Fibroblast of lung (primary cell): Measurements from ENCODE around the gene DPYSL3.

ENCODE experiments used
- EZH2 ChIP-seq: IDR thresholded peaks from 2 replicates; pipeline ENCODE4 v1.5.1; 2012; ENCODE audit warnings: low read length, control low read depth, mild to moderate bottlenecking; ENCODE audit errors: missing control alignments
- TF ChIP-seq, protein P1 (sequence below), 2 donors: IDR thresholded peaks in 1 of 2; conservative IDR thresholded peaks in 1 of 2; 1 replicate in 1 of 2; 2 replicates in 1 of 2; pipeline ENCODE4 v1.5.1; 2011 to 2012; ENCODE audit warnings: low read length in 2 of 2, control low read depth in 1 of 2, inconsistent platforms in 1 of 2, low read depth in 1 of 2, mild to moderate bottlenecking in 1 of 2

DNA sequence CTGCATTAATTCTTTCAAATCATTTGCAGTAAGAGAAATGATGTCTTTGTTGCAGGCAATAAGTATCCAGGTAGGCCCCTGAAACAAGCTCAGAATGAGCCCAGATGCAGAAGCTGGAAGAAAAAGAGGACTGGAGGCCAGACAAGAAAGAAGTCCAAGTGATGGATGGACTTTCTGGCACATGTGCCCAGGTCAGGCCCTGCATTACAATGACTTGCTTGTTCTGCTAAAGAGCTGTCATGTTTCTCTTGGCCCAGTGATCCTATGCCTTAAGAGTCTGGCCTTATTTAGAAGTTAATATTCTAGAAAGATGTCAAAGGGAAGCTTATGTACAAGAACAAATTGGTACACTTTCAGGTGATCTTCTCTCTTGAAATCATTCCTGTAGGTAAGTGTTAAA, 64.8 kb downstream of the DPYSL3 start:
- TF ChIP-seq EZH2 = no peak
- TF ChIP-seq, protein P1, sequence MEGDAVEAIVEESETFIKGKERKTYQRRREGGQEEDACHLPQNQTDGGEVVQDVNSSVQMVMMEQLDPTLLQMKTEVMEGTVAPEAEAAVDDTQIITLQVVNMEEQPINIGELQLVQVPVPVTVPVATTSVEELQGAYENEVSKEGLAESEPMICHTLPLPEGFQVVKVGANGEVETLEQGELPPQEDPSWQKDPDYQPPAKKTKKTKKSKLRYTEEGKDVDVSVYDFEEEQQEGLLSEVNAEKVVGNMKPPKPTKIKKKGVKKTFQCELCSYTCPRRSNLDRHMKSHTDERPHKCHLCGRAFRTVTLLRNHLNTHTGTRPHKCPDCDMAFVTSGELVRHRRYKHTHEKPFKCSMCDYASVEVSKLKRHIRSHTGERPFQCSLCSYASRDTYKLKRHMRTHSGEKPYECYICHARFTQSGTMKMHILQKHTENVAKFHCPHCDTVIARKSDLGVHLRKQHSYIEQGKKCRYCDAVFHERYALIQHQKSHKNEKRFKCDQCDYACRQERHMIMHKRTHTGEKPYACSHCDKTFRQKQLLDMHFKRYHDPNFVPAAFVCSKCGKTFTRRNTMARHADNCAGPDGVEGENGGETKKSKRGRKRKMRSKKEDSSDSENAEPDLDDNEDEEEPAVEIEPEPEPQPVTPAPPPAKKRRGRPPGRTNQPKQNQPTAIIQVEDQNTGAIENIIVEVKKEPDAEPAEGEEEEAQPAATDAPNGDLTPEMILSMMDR (conservative IDR thresholded peaks at IDR 0.05 in 1 of 2, IDR thresholded peaks at IDR 0.05 in 1 of 2; ENCODE audit: low read depth in 1 of 2, low read length in 2 of 2) = no peak
